K562 (cell line): ENCODE measurements around the gene DPEP3. TPM values are rescaled to one million over a fixed set of nuclear protein-coding genes. Genes with fewer than 3 reads are reported as not detected.
A peak's percentile ranks its signal among the peaks of the same experiment; 100 is the strongest.

Source experiments
- ARNT ChIP-seq, 2 experiments: fragments of 450-650 bp; IDR thresholded peaks; 2 replicates each; pipeline ENCODE4 v1.6.1; 2016; ENCODE audit warnings: mild to moderate bottlenecking in 1 of 2
- BHLHE40 ChIP-seq: IDR thresholded peaks from 2 replicates; pipeline ENCODE4 v1.6.1; 2011; ENCODE audit warnings: low read length, improper control_type of control experiment
- CBX3 ChIP-seq, 2 experiments: IDR thresholded peaks; 1 replicate in 1 of 2; 2 replicates in 1 of 2; pipeline ENCODE4 v1.6.1; 2012; ENCODE audit warnings: inconsistent platforms in 2 of 2, low read length in 2 of 2, borderline replicate concordance in 1 of 2, control low read depth in 1 of 2
- CREBBP ChIP-seq: IDR thresholded peaks from one replicate; pipeline ENCODE4 v1.6.1; 2012; ENCODE audit warnings: low read depth, mild to moderate bottlenecking, control low read depth, inconsistent platforms, low read length
- MAZ ChIP-seq, 2 experiments: fragments of 450-650 bp in 1 of 2; sonication (generic) in 1 of 2; formaldehyde crosslinking; IDR thresholded peaks in 1 of 2; conservative IDR thresholded peaks in 1 of 2; 2 replicates each; pipeline versions ENCODE4 v1.4.0 to v1.5.0; 2020; ENCODE audit warnings: mild to moderate bottlenecking in 1 of 2, missing genetic modification reagents in 1 of 2
- MYNN ChIP-seq, 2 experiments: sonication (generic); formaldehyde crosslinking in 1 of 2; IDR thresholded peaks; 2 replicates each; pipeline versions ENCODE4 v1.5.0 to v1.6.1; 2016 to 2020; ENCODE audit warnings: antibody characterized with exemption in 1 of 2, missing genetic modification reagents in 1 of 2
- POU5F1 ChIP-seq: fragments of 150-350 bp; IDR thresholded peaks from 2 replicates; pipeline ENCODE4 v1.6.1; 2014; ENCODE audit warnings: borderline replicate concordance, low read length, low read depth, mild to moderate bottlenecking; ENCODE audit not compliant: partially characterized antibody
- RAD21 ChIP-seq, 2 experiments: fragments of 250-450 bp in 1 of 2; fragments of 450-650 bp in 1 of 2; sonication (Bioruptor Pico) in 1 of 2; formaldehyde crosslinking in 1 of 2; IDR thresholded peaks in 1 of 2; conservative IDR thresholded peaks in 1 of 2; 2 replicates each; pipeline versions ENCODE4 v1.4.0 to v1.8.0; 2020 to 2022; ENCODE audit warnings: mild to moderate bottlenecking in 2 of 2, moderate library complexity in 1 of 2
- SMC3 ChIP-seq: conservative IDR thresholded peaks from 2 replicates; pipeline ENCODE4 v1.6.1; 2011; ENCODE audit warnings: low read depth, low read length, improper control_type of control experiment; ENCODE audit not compliant: insufficient read depth
- TEAD1 ChIP-seq, 2 experiments: fragments of 450-650 bp in 1 of 2; sonication (generic) in 1 of 2; formaldehyde crosslinking; IDR thresholded peaks; 2 replicates each; pipeline versions ENCODE4 v1.4.0 to v1.8.0; 2020 to 2022; ENCODE audit warnings: mild to moderate bottlenecking in 2 of 2, missing genetic modification reagents in 1 of 2
- TOE1 ChIP-seq, 2 experiments: fragments of 450-650 bp in 1 of 2; sonication (generic) in 1 of 2; formaldehyde crosslinking in 1 of 2; IDR thresholded peaks; 2 replicates each; pipeline versions ENCODE4 v1.7.1 to v1.8.0; 2016 to 2022; ENCODE audit warnings: borderline replicate concordance in 2 of 2, mild to moderate bottlenecking in 2 of 2, antibody characterized with exemption in 1 of 2, inconsistent platforms in 1 of 2, low read depth in 1 of 2, missing genetic modification reagents in 1 of 2, moderate library complexity in 1 of 2
- ZEB2 ChIP-seq: fragments of 450-650 bp; IDR thresholded peaks from 2 replicates; pipeline ENCODE4 v1.6.1; 2016
- ZKSCAN1 ChIP-seq: fragments of 150-350 bp; IDR thresholded peaks from 2 replicates; pipeline ENCODE4 v1.6.1; 2016; ENCODE audit warnings: low read depth, low read length
- ZNF282 ChIP-seq: sonication (generic); formaldehyde crosslinking; IDR thresholded peaks from 2 replicates; pipeline ENCODE4 v1.8.1; 2023; ENCODE audit warnings: missing genetic modification reagents
- polyA plus RNA-seq, 8 experiments: library from polyadenylated mRNA; depleted of rRNA in 4 of 8; stranded (reverse) in 5 of 8; unstranded in 3 of 8; fragments of >200 nt; fragmentation: Nextera tagmentation in 2 of 8; fragmentation: Illumina TruSeq in 1 of 8; extraction: Ambion mirVana in 2 of 8; extraction: Trizol in 1 of 8; gene quantifications; 2 replicates each; pipeline versions ENCODE4 v1.2.1 to v1.2.3, GENCODE V29; 2011 to 2014; ENCODE audit warnings: inconsistent platforms in 1 of 8, missing spikeins in 1 of 8
- total RNA-seq, 7 experiments: library from RNA; depleted of rRNA in 6 of 7; stranded (reverse); fragments of >200 nt in 6 of 7; fragmentation: Illumina TruSeq in 2 of 7; extraction: Trizol in 2 of 7; gene quantifications; 2 replicates each; pipeline versions ENCODE4 v1.2.1 to v1.2.3, GENCODE V29; 2011 to 2021; ENCODE audit warnings: low replicate concordance in 1 of 7
- TF ChIP-seq, protein P1 (sequence below): sonication (generic); formaldehyde crosslinking; IDR thresholded peaks from 2 replicates; pipeline ENCODE4 v1.8.0; 2022; ENCODE audit warnings: missing genetic modification reagents, mild to moderate bottlenecking, moderate library complexity, borderline replicate concordance
- TF ChIP-seq, protein P2 (sequence below): sonication (generic); formaldehyde crosslinking; IDR thresholded peaks from 2 replicates; pipeline ENCODE4 v1.8.0; 2022; ENCODE audit warnings: mild to moderate bottlenecking, missing genetic modification reagents
- TF ChIP-seq, protein P3 (sequence below): sonication (generic); formaldehyde crosslinking; IDR thresholded peaks from 2 replicates; pipeline ENCODE4 v1.9.0; 2022; ENCODE audit warnings: mild to moderate bottlenecking, missing genetic modification reagents
- TF ChIP-seq, protein P4 (sequence below): fragments of 450-650 bp; formaldehyde crosslinking; IDR thresholded peaks from 2 replicates; pipeline ENCODE4 v1.4.0; 2020; ENCODE audit warnings: mild to moderate bottlenecking, moderate library complexity

Gene DPEP3
- total and polyA plus RNA-seq, 9 of the 15 experiments (the other 6 are each of a cell fraction or from before 2014, with no cell fraction given), result not detected

DNA sequence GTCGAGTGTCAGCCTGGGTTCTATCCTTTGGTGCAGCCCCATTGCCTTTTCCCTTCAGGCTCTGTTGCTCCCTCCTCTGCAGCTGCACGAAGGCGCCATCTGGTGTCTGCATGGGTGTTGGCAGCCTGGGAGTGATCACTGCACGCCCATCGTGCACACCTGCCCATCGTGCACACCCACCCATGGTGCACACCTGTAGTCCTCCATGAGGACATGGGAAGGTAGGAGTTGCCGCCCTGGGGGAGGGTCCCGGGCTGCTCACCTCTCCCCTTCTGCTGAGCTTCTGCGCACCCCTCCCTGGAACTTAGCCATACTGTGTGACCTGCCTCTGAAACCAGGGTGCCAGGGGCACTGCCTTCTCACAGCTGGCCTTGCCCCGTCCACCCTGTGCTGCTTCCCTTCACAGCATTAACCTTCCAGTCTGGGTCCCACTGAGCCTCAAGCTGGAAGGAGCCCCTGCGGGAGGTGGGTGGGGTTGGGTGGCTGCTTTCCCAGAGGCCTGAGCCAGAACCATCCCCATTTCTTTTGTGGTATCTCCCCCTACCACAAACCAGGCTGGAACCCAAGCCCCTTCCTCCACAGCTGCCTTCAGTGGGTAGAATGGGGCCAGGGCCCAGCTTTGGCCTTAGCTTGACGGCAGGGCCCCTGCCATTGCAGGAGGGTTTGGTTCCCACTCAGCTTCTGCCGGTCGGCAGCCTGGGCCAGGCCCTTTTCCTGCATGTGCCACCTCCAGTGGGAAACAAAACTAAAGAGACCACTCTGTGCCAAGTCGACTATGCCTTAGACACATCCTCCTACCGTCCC lies 51.5 kb downstream of the DPEP3 start (continued):
- TF ChIP-seq TOE1 (IDR thresholded peaks at IDR 0.05; ENCODE audit: borderline replicate concordance), result no peak
- no peak for TF ChIP-seq TOE1 (CRISPR knock-in tag; IDR thresholded peaks at IDR 0.05; ENCODE audit: borderline replicate concordance, low read depth)
- peak; percentile 22 for TF ChIP-seq POU5F1
- TF ChIP-seq, protein P1, sequence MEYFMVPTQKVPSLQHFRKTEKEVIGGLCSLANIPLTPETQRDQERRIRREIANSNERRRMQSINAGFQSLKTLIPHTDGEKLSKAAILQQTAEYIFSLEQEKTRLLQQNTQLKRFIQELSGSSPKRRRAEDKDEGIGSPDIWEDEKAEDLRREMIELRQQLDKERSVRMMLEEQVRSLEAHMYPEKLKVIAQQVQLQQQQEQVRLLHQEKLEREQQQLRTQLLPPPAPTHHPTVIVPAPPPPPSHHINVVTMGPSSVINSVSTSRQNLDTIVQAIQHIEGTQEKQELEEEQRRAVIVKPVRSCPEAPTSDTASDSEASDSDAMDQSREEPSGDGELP (CRISPR knock-in tag), result peak; percentile 60; the same call in 1 of the 2 replicates
- 0 out of 4 replicates have a peak, but pooled peaks of 1 of the 2 experiments have one; percentile 23 for TF ChIP-seq MAZ (CRISPR knock-in tag; conservative IDR thresholded peaks at IDR 0.05 in 1 of 2, IDR thresholded peaks at IDR 0.05 in 1 of 2)
- no peak for TF ChIP-seq ARNT (IDR thresholded peaks at IDR 0.05)
- peak; percentile 22; the same call in 1 of the 2 replicates for TF ChIP-seq BHLHE40
- peak; percentile 42; the same call in 1 of the 2 replicates for TF ChIP-seq ZEB2
- TF ChIP-seq, protein P2, sequence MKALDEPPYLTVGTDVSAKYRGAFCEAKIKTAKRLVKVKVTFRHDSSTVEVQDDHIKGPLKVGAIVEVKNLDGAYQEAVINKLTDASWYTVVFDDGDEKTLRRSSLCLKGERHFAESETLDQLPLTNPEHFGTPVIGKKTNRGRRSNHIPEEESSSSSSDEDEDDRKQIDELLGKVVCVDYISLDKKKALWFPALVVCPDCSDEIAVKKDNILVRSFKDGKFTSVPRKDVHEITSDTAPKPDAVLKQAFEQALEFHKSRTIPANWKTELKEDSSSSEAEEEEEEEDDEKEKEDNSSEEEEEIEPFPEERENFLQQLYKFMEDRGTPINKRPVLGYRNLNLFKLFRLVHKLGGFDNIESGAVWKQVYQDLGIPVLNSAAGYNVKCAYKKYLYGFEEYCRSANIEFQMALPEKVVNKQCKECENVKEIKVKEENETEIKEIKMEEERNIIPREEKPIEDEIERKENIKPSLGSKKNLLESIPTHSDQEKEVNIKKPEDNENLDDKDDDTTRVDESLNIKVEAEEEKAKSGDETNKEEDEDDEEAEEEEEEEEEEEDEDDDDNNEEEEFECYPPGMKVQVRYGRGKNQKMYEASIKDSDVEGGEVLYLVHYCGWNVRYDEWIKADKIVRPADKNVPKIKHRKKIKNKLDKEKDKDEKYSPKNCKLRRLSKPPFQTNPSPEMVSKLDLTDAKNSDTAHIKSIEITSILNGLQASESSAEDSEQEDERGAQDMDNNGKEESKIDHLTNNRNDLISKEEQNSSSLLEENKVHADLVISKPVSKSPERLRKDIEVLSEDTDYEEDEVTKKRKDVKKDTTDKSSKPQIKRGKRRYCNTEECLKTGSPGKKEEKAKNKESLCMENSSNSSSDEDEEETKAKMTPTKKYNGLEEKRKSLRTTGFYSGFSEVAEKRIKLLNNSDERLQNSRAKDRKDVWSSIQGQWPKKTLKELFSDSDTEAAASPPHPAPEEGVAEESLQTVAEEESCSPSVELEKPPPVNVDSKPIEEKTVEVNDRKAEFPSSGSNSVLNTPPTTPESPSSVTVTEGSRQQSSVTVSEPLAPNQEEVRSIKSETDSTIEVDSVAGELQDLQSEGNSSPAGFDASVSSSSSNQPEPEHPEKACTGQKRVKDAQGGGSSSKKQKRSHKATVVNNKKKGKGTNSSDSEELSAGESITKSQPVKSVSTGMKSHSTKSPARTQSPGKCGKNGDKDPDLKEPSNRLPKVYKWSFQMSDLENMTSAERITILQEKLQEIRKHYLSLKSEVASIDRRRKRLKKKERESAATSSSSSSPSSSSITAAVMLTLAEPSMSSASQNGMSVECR (CRISPR knock-in tag), result no peak
- TF ChIP-seq ZNF282 (CRISPR knock-in tag), result 0 out of 2 replicates have a peak, but pooled peaks have one; percentile 7
- no peak for TF ChIP-seq CREBBP
- TF ChIP-seq, protein P3, sequence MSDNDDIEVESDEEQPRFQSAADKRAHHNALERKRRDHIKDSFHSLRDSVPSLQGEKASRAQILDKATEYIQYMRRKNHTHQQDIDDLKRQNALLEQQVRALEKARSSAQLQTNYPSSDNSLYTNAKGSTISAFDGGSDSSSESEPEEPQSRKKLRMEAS (CRISPR knock-in tag), result peak; percentile 21
- 0 out of 3 replicates have a peak, but pooled peaks of 1 of the 2 experiments have one; percentile 16 for TF ChIP-seq CBX3 (IDR thresholded peaks at IDR 0.05; ENCODE audit: borderline replicate concordance in 1 of 2, low read length in 2 of 2)
- peak; percentile 98 for TF ChIP-seq SMC3
- TF ChIP-seq RAD21 (CRISPR knock-in tag; conservative IDR thresholded peaks at IDR 0.05 in 1 of 2, IDR thresholded peaks at IDR 0.05 in 1 of 2), result peak; percentile 87 to 95
- TF ChIP-seq TEAD1 (CRISPR knock-in tag; IDR thresholded peaks at IDR 0.05), result no peak
- TF ChIP-seq ZKSCAN1, result 0 out of 2 replicates have a peak, but pooled peaks have one; percentile 43
- TF ChIP-seq, protein P4, sequence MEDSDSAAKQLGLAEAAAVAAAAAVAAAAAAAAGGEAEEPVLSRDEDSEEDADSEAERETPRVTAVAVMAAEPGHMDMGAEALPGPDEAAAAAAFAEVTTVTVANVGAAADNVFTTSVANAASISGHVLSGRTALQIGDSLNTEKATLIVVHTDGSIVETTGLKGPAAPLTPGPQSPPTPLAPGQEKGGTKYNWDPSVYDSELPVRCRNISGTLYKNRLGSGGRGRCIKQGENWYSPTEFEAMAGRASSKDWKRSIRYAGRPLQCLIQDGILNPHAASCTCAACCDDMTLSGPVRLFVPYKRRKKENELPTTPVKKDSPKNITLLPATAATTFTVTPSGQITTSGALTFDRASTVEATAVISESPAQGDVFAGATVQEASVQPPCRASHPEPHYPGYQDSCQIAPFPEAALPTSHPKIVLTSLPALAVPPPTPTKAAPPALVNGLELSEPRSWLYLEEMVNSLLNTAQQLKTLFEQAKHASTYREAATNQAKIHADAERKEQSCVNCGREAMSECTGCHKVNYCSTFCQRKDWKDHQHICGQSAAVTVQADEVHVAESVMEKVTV (CRISPR knock-in tag), result peak; percentile 76
- TF ChIP-seq MYNN (IDR thresholded peaks at IDR 0.05), result peak; percentile 55; the same call in 1 of the 2 replicates
- TF ChIP-seq MYNN (CRISPR knock-in tag; IDR thresholded peaks at IDR 0.05), result no peak
